ENCODE data around the gene SHKBP1. TPM values are rescaled to one million over a fixed set of nuclear protein-coding genes. Genes with fewer than 3 reads are reported as not detected.

The SHKBP1 gene
- total RNA-seq, 1 donor from 2014 or later = 76.3 TPM

DNA sequence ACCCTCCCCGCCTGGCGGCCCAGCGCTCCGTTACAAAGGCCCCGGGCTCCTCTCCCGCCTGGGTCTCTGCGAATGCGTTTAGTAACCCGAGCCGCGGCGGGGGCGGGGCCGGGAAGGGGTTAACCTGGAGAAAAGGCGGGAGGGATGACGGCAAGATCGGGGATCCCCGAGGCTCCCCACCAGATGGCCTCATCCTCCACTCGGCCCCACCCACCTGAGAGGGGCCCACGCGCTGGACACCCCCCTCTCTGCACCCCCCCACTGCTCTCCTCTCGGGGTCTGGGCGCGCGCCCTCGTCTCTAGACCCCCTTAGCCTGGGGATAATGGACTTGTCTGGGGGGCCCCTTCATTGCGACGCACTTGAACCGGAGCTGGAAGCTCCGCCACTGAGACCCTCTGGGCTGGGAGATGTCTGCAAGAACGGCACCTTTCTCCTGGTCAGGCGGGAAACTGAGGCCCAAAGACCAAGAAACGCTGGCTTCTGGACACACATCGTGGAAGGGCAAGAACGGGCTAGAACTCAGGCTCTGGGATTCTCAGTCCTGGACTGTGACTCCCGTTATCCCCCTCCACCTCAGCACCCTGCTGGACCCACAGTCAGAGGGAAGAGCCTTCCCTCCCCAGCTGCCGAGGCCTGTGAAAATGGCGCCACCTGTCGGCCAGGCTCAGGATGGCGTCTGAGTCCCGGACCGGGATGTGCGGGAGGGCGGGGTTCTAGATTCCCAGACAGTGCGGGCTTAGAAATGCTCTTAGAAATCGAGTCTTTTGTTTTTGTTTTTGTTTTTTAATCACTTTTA lies 21.6 kb downstream of the SHKBP1 start:
- peak; percentile 97 for DNase-seq (ENCODE audit: low read depth, low spot score)
- TF ChIP-seq, protein P1, sequence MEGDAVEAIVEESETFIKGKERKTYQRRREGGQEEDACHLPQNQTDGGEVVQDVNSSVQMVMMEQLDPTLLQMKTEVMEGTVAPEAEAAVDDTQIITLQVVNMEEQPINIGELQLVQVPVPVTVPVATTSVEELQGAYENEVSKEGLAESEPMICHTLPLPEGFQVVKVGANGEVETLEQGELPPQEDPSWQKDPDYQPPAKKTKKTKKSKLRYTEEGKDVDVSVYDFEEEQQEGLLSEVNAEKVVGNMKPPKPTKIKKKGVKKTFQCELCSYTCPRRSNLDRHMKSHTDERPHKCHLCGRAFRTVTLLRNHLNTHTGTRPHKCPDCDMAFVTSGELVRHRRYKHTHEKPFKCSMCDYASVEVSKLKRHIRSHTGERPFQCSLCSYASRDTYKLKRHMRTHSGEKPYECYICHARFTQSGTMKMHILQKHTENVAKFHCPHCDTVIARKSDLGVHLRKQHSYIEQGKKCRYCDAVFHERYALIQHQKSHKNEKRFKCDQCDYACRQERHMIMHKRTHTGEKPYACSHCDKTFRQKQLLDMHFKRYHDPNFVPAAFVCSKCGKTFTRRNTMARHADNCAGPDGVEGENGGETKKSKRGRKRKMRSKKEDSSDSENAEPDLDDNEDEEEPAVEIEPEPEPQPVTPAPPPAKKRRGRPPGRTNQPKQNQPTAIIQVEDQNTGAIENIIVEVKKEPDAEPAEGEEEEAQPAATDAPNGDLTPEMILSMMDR (conservative IDR thresholded peaks at IDR 0.05) = peak; percentile 99
- Mint-ChIP-seq H3K9me3 (no peaks in the 10 kb centered on the region), H3K4me3 (peak overlapping the region; percentile 93), H3K4me1 (peaks cover 43% of the 10 kb centered on the region), H3K27me3 (ENCODE audit: low read depth) (peaks cover 50% of the 10 kb centered on the region), H3K36me3 (ENCODE audit: low read depth) (no peaks in the 10 kb centered on the region), H3K27ac (ENCODE audit: unreplicated experiment) (peak overlapping the region; percentile 57)

DNA sequence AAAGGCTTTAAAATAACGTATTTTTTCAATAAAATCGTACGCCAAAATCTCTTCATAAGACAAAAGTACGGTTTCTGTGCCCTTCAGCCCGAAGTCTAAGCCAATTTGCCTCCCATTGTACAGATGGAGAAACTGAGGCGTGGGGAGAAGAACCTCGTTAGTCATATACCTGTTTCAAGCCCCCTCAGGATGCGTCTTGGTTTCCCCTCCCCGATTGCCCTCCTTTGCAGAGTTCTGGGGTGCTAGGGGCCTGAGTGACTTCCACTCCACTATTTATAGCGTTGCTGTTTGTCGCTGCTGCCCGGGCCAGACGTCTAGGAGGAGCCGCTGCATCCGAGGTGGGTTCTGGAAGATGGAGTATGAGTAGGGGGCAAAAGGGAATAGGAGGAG lies 22.2 kb downstream of the SHKBP1 start:
- peak overlapping the region; percentile 93 for H3K4me3 Mint-ChIP-seq
- no peaks in the 10 kb centered on the region for H3K9me3 Mint-ChIP-seq
- TF ChIP-seq, protein P1 (conservative IDR thresholded peaks at IDR 0.05) = no peak
- peaks cover 56% of the 10 kb centered on the region for H3K27me3 Mint-ChIP-seq (ENCODE audit: low read depth)
- peaks cover 46% of the 10 kb centered on the region for H3K4me1 Mint-ChIP-seq
- DNase-seq (ENCODE audit: low read depth, low spot score) = no peak
- no peaks in the 10 kb centered on the region for H3K36me3 Mint-ChIP-seq (ENCODE audit: low read depth)
- H3K27ac Mint-ChIP-seq (ENCODE audit: unreplicated experiment) = no peak overlapping the region

DNA sequence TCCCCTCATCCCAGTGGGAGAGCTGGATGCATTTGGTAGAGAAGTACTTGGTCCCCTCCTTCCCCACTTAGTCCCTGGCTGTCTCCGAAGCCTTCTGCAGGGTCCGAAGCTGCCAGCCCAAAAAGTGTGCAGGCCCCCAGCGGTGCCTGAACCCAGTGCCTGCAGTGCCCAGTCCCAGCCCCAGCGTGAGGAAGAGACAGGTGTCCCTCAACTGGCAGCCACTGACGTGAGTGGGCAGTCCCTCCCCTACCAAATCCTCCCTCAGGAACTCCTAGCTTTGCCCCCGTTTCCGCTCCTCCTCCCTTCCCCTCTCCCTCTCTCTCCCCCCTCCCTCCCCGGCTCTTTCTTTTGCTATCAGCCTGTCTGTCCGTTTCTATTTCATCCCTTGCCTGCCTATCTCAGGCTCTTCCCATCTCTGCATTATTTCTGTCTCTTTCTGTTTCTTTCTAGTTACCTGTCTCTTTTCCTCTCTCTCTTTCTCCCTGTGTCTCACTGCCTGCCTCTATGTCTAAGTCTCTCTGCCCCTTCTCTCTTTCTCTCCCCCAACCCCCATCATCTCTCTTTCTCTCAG lies 22.7 kb downstream of the SHKBP1 start:
- no peaks in the 10 kb centered on the region for H3K36me3 Mint-ChIP-seq (ENCODE audit: low read depth)
- DNase-seq (ENCODE audit: low read depth, low spot score) = no peak
- H3K27ac Mint-ChIP-seq (ENCODE audit: unreplicated experiment) = no peak overlapping the region
- H3K27me3 Mint-ChIP-seq (ENCODE audit: low read depth) = peaks cover 58% of the 10 kb centered on the region
- TF ChIP-seq, protein P1 (conservative IDR thresholded peaks at IDR 0.05) = no peak
- H3K4me1 Mint-ChIP-seq = peaks cover 46% of the 10 kb centered on the region
- H3K9me3 Mint-ChIP-seq = no peaks in the 10 kb centered on the region
- H3K4me3 Mint-ChIP-seq = peak overlapping the region; percentile 93

DNA sequence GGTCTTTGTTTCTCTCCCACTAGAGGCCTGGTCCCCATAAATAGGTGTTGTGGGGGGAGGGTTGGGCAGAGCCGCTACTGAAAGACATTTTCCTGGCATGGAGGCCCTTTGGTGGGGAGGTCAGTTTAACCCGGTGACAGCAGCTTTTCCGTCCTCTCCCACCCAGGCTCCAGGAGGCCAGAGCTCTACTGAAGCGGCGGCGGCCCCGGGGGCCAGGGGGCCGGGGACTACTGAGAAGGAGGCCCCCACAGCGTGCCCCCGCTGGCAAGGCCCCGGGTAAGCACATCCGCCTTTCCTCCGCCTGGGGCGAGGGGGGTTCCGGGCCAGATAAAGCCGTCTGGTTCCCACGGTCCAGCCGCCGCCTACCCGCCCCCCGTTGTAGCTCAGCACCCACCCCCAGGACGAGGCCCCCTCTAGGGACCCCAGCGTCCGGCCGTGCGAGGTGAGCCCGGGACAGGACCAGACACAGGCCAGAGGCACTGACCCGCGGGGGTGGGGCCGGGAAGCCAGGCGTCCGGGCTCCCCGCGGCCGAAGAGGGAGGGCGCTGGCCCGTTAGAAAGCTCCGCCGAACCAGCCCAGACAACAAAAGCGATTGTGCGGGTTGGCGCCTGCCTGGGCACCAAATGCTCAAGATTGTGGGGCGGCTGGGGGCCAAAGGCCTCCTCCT lies 23.4 kb downstream of the SHKBP1 start:
- Mint-ChIP-seq H3K4me3 (peak overlapping the region; percentile 80), H3K27me3 (ENCODE audit: low read depth) (peaks cover 64% of the 10 kb centered on the region), H3K4me1 (peaks cover 44% of the 10 kb centered on the region), H3K9me3 (no peaks in the 10 kb centered on the region), H3K27ac (ENCODE audit: unreplicated experiment) (no peak overlapping the region), H3K36me3 (ENCODE audit: low read depth) (no peaks in the 10 kb centered on the region)
- no peak for DNase-seq (ENCODE audit: low read depth, low spot score)
- TF ChIP-seq, protein P1 (conservative IDR thresholded peaks at IDR 0.05) = no peak

DNA sequence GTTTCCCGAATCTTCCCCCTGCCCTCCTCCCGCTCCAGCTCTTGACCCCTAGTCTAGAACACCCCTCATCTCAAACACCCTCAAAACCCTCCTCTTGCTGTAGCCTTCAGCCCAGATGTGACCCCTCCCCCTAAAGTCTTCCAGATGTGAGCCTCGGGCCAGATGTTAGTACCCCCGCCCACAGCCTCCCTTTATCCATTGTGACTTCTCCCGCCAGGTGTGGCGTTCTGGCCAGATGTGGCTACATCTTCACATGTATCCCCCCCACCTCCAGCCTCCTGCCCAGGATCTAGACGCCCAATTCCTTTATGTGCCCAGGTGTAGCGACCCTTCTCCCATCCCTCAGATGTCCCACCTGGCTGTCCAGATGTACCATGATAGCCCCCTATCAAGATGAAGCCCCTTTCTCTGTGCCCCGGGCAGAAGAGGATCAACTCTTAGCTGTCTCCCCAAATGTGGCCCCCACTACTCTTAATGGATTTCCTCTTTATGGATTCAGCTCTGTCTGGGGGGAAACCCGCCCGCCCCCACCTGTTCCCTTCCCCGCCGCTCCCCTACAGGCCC lies 24.0 kb downstream of the SHKBP1 start:
- no peaks in the 10 kb centered on the region for H3K36me3 Mint-ChIP-seq (ENCODE audit: low read depth)
- peak overlapping the region; percentile 74 for H3K4me3 Mint-ChIP-seq
- H3K9me3 Mint-ChIP-seq = no peaks in the 10 kb centered on the region
- peaks cover 69% of the 10 kb centered on the region for H3K27me3 Mint-ChIP-seq (ENCODE audit: low read depth)
- H3K27ac Mint-ChIP-seq (ENCODE audit: unreplicated experiment) = no peak overlapping the region
- DNase-seq (ENCODE audit: low read depth, low spot score) = no peak
- TF ChIP-seq, protein P1 (conservative IDR thresholded peaks at IDR 0.05) = no peak
- peaks cover 46% of the 10 kb centered on the region for H3K4me1 Mint-ChIP-seq
